Renal pelvis (tissue), 4 donors: ENCODE measurements around the gene IL18. TPM values are rescaled to one million over a fixed set of nuclear protein-coding genes. Genes with fewer than 3 reads are reported as not detected.
"Not testable (repeated sequence)": the region's sequence is repeated elsewhere in the genome, so short reads cannot be mapped to it uniquely, and the experiment has no call there.

ENCODE experiments used
- DNase-seq: peaks from one replicate; pipeline ENCODE4 v3.0.0-alpha.2; 2013
- polyA plus RNA-seq, 3 donors: library from polyadenylated mRNA; unstranded; fragments of 120-200 nt; gene quantifications; one replicate each; pipeline ENCODE4 v1.2.1, GENCODE V29; 2013; ENCODE audit not compliant: insufficient read length in 3 of 3

Gene IL18
- polyA plus RNA-seq, 3 donors, result 4.9 to 15.5 (median 9.5) TPM

DNA sequence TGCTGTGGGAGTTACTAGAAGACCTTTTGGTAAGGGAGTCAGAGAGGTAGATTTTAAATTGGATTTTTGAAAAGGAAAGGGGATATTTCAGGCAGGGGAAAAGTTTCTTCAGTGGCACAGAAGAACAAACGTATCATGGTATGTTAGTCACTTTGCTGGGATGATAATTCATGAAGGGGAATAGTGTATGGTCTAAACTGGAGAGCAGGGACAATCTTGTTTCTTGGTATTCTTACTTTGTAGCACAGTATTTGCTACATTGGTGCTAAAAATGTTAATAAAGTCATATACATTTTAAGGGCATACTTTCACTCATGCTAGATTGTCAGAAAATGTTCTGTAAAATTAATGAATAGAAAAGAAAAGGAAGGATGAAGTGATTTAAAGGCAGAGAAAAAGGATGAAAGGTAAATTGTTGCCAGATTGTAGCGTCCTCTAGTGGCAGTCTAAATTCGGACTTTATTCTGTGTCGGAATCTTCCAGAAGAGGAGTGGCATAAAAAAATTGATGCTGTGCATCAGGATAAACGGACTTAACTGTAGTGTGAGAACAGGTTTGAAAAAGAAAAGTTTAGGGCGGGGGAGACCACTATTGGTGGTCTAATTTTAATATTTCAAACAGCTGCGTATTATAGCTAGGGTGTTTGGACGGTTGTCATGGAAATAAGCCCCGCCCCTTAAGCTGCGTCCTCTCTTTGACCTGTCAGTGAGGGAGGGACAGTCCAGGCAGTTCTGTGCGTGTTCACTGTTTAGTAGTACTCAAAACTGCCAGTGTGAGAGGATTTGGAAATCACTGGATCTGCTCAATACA lies 11.1 kb upstream of the IL18 start, which contains the start of gene BCO2:
BCO2 (plus strand) TSS at position 724 of the 810 bp plus-strand sequence. CDS start 90 bp downstream, outside the sequence.
- peak; percentile 88 for DNase-seq

DNA sequence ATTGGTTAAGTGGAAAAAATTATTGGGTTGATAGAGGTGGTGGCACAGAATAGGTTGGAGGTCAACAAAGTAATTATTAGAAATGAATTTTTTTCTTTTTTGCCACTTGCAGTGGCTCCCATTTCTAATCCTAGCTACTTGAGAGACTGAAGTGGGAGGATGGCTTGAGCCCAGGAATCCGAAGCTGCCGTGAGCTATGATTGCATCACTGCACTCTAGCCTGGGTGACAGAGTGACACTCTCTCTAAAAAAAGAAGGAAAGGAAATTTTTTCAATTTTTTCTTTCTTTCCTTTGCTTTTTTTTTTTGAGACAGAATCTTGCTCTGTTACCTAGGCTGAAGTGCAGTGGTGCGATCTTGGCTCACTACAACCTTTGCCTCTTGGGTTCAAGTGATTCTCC lies 9.3 kb upstream of the IL18 start:
- DNase-seq, result no peak

GRCh38 chr11:112172362-112172994 lies 8.6 kb upstream of the IL18 start:
- no peak for DNase-seq

GRCh38 chr11:112167145-112167544 lies 3.3 kb upstream of the IL18 start, which contains the start of gene TEX12:
Gene TEX12 (plus strand): TSS chr11:112167372. CDS start chr11:112169269, 1,897 bp downstream.
- no peak for DNase-seq

DNA sequence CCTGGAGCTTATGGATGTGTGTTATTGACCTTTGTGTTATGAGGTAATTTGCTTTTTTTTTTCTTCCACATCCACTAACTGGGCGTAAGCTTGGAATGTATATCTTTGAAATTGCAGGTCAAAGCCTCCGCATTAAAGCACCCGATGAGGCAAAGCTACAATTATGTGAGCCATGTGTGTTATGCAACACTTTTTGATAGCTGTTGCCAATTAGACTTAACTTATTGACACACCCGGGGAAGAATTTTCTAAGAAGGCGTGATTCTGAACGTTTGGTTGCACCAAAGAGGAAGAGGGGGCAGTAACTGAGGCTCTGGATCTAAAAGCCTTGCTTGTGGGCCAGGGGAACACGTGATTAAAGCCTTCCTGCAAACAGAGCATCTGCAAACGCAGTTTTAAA lies 2.7 kb upstream of the IL18 start:
- no peak for DNase-seq

DNA sequence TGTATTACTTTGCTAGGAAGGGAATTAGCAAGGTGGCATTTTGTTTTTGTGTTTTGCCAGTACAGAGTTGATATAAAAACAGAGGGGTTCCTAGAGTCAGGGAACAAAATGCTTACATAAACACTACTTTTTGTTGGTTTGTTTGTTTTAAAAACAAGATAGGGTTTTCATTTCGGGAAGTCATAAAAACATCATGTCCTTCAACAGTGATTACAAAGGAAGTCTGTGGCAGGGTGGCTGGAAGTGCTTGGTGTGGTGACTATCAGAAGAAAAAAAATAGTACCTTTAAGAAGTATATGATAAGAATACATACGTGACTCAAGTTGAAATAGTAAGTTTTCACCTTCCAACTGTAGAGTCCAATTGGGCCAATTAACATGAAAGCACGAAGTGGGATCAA lies 1.2 kb upstream of the IL18 start:
- DNase-seq, result peak; percentile 16

DNA sequence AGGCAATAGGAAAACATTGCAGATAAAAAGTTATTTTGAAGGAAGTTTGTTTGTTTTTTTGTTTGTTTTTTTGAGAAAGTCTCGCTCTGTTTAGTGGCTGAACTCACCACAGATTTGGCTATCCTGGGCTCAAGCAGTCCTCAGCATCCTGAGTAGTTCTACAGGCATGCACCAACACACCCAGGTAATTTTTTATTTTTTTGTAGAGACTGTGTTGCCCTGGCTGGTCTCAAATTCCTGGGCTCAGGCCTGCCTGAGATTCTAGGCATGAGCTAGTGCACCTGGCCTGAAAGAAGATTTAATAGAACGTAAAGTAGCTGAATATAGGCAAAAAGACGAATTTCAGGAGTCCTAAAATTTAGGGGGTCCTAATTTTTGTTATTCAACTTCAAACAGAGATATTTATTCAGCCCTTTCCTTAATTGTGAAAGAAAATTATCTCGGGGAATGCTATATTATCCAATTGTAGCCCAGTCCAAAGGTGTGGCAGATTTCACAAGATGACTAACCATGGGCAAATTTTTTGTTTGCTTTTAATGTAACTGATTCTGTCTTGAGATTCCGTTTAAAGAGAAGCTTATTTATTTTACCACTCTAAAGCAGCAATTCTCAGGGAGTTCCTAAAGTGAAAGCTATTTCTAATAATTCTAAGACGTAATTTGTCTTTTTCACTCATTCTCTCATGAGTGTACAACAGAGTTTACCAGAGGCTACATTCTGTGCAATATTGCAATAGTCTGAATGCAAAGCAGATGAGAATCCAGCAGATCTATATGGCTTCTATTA lies 940 bp downstream of the IL18 start:
- DNase-seq, result no peak

GRCh38 chr11:112162200-112162599 lies 1.7 kb downstream of the IL18 start:
- not testable (repeated sequence) for DNase-seq

DNA sequence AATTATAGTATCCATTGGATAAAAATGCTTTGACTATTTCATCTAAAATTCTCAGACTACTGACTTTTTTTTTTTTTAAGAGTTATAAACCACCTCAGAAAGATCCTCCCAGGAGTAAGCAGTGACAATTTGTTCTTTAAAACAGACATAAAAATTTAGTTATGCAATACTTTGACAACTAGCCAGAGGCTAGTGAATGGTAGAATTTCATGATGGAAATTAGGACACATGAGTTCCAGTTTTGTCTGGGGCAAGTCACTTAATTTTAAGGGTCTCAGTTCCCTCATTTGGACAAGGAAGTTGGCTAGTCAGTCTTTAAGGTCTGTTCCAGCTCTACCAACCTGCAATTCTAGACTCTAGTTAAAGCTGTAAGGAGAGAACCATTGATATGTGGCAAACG lies 2.9 kb downstream of the IL18 start:
- DNase-seq, result no peak

DNA sequence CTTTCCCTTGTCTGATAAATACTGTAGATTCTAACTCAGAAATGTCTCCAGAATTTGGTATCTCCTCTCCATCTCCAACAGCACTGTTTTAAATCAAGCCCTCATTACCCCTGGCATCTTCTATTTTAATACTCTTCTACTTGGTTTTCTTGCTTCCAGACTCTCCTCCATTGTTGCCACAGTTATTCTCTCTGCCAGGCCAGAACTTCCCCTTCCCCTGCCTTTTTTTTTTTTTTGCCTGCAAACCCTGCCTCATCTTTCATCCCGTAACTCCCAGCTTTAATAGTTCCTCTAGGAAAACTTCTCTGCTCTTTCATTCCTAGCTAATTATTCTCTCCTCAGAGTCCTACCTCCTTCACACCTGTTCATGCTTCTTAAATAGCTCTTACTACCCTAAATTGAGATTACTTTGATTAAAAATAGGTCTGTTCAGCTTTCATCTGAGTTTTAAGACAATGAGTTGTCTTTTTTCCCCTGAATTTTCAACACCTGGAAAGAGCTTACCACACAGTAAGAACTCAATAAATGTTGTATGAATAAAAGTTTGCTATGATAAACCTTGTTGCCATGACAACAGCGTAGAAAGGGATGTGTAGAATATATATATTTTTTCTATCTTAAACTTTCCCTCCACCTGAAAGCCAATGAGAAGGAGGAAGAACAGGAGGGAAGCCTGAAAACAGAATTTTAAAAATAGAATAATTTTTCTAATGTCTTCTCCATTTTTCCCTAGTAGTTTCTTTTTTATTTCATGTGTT lies 3.6 kb downstream of the IL18 start:
- DNase-seq, result no peak

- no peak for DNase-seq
Measured at GRCh38 chr11:112159098-112160065, 4.5 kb downstream of the IL18 start.

GRCh38 chr11:112156956-112157766 lies 6.7 kb downstream of the IL18 start:
- no peak for DNase-seq

DNA sequence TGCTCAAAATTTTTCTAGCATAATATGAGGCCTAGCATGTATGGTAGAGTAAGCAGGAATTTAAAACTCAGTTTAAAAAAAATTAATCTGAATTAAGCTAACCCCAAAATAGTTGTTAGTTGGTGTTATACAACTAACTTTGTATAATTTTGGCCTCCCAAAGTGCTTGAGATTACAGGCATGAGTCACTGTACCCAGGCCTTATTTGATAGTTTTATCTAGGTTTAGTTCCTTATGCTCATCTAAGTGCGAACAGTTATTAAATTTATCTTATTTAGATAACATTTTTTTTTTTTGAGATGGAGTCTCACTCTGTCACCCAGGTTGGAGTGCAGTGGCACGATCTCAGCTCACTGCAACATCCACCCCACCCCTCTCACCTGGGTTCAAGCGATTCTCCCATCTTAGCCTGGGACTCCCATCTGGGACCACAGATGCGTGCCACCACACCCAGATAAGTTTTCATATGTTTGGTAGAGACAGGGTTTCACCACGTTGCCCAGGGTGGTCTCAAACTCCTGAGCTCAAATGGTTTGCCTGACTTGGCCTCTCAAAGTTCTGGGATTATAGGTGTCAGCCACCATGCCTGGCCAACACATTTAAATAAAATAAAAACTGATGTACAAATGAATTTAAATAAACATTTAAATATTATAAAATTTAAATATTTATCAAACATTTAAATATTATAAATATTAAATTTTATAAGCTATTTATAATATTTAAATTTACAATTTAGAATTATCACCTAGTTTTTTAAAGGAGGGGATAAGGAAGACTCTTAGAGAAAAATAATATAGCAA lies 7.5 kb downstream of the IL18 start:
- DNase-seq, result no peak

DNA sequence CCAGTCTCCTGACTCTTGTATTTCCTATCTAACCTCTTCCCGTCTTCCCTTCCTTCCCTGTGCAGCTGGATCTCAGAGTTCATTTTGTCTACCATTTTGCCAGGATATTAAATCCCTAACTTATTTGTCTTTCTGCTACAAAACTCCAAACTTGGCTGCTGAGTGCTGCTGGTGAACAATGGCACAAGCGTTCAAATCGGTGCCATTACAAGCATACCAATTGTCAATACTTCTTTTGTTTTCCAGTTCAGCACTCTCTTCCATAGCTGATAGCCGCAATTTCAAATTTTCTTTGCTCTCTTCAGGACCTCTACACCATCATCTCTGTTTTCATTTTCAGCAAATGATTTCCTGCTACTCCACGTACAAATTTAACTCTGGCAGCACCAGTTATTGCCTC lies 13.4 kb downstream of the IL18 start:
- no peak for DNase-seq

GRCh38 chr11:112143597-112143996 lies 20.3 kb downstream of the IL18 start:
- DNase-seq, result no peak

DNA sequence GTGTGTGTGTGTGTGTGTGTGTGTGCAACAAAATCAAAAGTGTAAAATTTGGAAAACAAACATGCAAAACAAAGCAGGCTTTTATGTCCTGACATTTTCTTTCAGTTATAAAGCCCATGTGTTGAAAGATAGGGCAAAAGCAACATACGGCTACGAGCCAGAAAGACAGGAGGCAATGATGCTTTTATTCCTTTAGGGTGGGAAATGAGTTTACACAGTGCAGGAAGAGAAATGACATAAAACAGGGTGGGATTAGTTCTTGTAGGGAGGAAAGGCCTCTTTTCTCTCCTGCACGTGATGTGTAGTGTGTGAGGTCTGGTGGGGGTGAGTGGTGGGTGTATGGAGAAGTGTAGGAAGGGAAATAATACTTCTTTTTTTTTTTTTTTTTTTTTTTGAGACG lies 29.4 kb downstream of the IL18 start:
- no peak for DNase-seq

- no peak for DNase-seq
Measured at GRCh38 chr11:112132737-112133136, 31.2 kb downstream of the IL18 start.

DNA sequence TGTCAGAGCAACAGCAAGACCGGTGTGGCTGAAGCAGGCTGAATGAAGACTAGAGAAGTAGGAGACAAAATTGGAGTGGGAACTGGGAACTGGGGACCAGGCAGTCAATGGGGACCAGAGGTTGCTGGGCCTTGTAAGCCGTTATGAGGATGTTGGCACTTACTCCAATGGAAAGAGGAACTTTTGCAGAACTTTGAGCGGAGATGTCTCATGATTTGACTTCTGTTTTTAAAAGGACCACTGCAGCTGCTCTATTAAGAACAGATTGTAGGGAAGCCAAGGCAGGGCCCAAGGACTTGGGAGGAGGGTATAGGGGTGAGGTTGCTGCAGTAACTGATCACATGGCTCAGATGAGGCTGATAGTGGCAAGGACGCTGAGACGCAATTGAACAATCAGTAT lies 34.2 kb downstream of the IL18 start:
- no peak for DNase-seq
